ENCODE data around the gene LIPT2.
"Not testable (repeated sequence)": the region's sequence is repeated elsewhere in the genome, so short reads cannot be mapped to it uniquely, and the experiment has no call there.

Gene LIPT2

DNA sequence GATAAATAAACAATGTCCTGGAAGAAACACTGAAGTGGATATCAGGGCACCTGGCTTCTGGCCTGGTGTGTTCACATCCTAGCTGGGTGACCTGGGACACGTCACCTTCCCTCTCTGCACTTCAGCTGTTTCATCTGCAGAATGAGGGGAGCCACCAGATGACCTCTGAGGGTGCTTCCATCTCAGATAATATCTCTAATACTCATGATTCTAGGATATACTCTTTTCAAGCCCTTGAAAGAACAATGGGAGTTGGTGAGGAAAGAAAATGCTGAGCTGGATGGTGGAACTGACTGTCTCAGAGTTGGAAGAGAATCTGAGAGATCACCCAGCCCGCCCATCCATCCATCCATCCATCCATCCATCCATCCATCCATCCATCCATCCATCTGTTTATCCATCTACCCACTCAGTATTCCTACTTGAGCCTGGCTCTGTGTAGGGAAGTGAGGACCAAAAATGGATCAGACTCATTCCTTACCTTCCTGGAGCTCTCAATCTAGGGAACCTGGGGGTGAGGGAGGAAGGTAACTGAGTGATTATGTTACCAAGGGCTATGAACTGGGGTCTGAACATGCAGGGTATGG lies 28.2 kb upstream of the LIPT2 start:
- no peak for DNase-seq (ENCODE audit: low read depth)
- TF ChIP-seq, protein P1, sequence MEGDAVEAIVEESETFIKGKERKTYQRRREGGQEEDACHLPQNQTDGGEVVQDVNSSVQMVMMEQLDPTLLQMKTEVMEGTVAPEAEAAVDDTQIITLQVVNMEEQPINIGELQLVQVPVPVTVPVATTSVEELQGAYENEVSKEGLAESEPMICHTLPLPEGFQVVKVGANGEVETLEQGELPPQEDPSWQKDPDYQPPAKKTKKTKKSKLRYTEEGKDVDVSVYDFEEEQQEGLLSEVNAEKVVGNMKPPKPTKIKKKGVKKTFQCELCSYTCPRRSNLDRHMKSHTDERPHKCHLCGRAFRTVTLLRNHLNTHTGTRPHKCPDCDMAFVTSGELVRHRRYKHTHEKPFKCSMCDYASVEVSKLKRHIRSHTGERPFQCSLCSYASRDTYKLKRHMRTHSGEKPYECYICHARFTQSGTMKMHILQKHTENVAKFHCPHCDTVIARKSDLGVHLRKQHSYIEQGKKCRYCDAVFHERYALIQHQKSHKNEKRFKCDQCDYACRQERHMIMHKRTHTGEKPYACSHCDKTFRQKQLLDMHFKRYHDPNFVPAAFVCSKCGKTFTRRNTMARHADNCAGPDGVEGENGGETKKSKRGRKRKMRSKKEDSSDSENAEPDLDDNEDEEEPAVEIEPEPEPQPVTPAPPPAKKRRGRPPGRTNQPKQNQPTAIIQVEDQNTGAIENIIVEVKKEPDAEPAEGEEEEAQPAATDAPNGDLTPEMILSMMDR (conservative IDR thresholded peaks at IDR 0.05; ENCODE audit: control insufficient read depth, insufficient read depth, low read depth, low read length): no peak
- H3K4me3 ChIP-seq (ENCODE audit: control insufficient read depth, low read depth, low read length): no peak overlapping the region

DNA sequence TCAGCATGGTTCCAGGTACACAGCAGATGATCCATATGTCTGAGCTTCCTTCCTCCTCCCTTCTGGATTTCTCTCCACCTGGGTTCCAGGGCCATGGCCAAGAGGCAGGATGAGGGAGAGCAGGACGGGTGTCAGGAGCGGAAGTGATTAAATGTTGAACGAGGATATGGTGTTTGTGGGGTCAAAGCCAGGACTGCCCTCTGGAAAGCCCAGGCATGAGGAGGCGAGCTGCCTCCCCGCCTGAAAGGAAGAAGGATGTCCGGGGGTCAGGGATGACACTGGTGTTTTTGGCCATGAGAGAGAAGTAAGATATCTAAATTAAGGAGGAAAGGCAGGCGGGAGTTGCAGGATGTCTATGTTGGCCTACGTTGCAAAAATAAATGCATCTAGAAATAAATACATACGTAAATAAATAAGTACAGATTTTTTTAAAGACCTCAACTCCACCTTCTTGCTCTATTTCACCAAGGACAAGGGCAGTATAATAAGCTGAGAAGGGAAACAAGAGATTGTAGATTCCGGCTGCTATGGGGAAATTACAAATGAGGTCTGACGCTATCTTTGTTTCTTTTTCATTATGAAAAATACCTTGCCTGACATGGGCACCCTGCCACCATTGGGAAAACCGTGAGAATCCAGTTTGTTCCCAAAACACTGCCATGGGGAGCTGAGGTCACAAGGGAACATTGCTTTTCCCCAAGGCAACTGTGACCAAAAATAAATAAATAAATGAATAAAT lies 27.6 kb upstream of the LIPT2 start:
- TF ChIP-seq, protein P1 (conservative IDR thresholded peaks at IDR 0.05; ENCODE audit: control insufficient read depth, insufficient read depth, low read depth, low read length): no peak
- H3K4me3 ChIP-seq (ENCODE audit: control insufficient read depth, low read depth, low read length): no peak overlapping the region
- no peak for DNase-seq (ENCODE audit: low read depth)

DNA sequence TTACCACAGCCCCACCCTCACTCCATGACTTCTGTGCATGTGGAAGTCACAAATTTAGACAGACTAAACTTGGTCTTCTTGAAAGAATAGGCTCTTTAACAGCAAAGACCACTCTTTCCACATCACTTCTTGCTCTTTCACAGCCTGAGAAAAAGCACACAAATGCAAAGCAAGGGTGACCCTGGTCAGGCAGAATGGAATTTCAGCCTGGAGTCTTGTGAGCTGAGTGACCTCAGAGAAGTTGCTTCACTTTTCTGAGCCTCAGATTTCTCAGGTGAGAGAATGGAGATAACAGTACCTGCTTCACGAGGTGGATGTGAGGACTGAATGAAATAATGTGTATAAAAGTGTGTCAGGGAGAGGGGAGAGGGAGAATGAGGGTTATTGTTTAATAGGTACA lies 26.8 kb upstream of the LIPT2 start:
- H3K4me3 ChIP-seq (ENCODE audit: control insufficient read depth, low read depth, low read length): no peak overlapping the region
- DNase-seq (ENCODE audit: low read depth): no peak
- TF ChIP-seq, protein P1 (conservative IDR thresholded peaks at IDR 0.05; ENCODE audit: control insufficient read depth, insufficient read depth, low read depth, low read length): no peak

DNA sequence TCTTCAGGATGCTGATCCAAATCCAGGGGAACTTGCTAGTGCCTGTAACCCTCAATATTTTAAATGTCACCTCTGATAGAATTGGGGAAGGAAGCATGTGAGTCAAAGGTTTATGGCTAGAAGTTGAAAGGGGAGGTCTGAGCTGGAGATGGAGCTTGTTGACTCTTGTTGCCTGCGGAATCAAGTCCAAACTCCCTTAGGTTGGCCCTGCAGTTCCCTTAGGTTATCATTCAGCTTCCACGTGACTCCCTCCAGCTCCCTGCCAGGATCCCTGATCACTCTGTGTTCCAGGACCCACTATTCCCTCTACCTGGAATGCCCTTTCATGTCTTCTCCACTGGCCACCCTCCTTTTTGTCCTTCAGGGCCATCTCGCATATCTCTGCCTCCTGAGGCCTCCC lies 26.2 kb upstream of the LIPT2 start:
- no peak for DNase-seq (ENCODE audit: low read depth)
- no peak overlapping the region for H3K4me3 ChIP-seq (ENCODE audit: control insufficient read depth, low read depth, low read length)
- TF ChIP-seq, protein P1 (conservative IDR thresholded peaks at IDR 0.05; ENCODE audit: control insufficient read depth, insufficient read depth, low read depth, low read length): no peak

DNA sequence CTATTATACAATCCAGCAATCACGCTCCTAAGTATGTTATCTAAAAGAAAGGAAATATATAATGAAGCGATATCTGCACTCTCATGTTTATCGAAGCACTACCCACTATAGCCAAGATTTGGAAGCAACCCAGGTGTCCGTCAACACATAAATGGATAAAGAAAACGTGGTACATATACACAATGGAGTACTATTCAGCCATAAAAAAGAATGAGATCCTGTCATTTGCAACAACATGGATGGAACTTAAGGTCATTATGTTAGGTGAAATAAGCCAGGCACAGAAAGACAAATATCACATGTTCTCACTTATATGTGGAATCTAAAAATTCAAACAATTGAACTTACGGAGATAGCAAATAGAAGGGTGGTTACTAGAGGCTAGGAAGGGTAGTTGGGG lies 24.1 kb upstream of the LIPT2 start:
- H3K4me3 ChIP-seq (ENCODE audit: control insufficient read depth, low read depth, low read length); DNase-seq (ENCODE audit: low read depth): not testable (repeated sequence)

DNA sequence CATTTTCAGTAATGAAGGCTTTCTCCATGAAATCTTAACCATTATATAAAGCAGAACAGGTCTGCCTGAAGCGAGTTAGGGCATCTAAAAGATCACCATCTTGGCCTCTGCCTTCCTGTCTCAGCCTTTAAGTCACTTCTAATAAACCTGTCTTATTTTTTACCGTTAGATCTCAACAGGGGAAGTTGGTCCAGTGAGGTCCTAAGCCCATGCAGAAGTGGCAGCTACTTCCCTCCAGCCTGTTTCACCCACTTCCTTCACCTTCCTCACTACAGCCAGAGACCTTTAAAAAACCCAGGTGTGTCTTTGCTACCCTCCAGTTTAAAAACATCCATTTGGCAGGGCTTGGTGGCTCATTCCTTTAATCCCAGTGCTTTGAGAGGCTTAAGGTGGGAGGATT lies 14.1 kb upstream of the LIPT2 start:
- TF ChIP-seq, protein P1 (conservative IDR thresholded peaks at IDR 0.05; ENCODE audit: control insufficient read depth, insufficient read depth, low read depth, low read length): no peak
- no peak overlapping the region for H3K4me3 ChIP-seq (ENCODE audit: control insufficient read depth, low read depth, low read length)
- DNase-seq (ENCODE audit: low read depth): no peak

DNA sequence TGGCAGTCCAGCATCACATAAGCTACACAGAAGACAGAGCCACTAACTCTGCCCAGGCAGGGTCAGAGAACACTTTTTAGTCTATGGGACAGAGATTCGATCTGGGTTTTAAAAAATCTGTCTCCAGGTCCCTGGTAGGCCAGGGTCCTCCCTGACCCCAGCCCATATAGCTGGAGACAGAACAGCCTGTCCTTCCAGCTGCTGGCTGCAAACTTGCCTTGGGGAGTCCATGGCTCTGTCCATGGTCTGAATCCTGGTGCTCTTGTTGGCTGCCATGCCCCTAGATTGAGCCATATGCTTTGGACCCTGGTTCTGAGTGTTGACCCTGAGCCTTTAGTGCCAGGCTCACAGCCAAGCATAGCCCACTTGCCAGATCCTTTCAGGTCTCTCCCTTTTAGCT lies 13.3 kb upstream of the LIPT2 start:
- TF ChIP-seq, protein P1 (conservative IDR thresholded peaks at IDR 0.05; ENCODE audit: control insufficient read depth, insufficient read depth, low read depth, low read length): no peak
- peak; percentile 5 for DNase-seq (ENCODE audit: low read depth)
- H3K4me3 ChIP-seq (ENCODE audit: control insufficient read depth, low read depth, low read length): no peak overlapping the region
